ENCODE data around the gene ALG13.
"Not testable (repeated sequence)": the region's sequence is repeated elsewhere in the genome, so short reads cannot be mapped to it uniquely, and the experiment has no call there.

ALG13 gene

GRCh38 chrX:111680988-111681779, at the start of gene ALG13:
TSS of gene ALG13 (plus strand) at chrX:111681170. CDS start at chrX:111681219, 49 bp downstream.
- Mint-ChIP-seq H3K4me3 (peak within 1 kb of the TSS; percentile 90 to 91), H3K27ac (peak within 1 kb of the TSS; percentile 99), H3K9me3 (no peaks in the 10 kb centered on the region), H3K4me1 (peaks cover 20% of the 10 kb centered on the region), H3K27me3 (no peaks in the 10 kb centered on the region)
- DNase-seq: peak; percentile 78 to 89
- ATAC-seq: peak; percentile 96

- DNase-seq: no peak
- no peaks in the 10 kb centered on the region for H3K4me1 Mint-ChIP-seq
- no peaks in the 10 kb centered on the region for H3K9me3 Mint-ChIP-seq
- H3K27me3 Mint-ChIP-seq: no peaks in the 10 kb centered on the region
- no peak overlapping the region for H3K4me3 Mint-ChIP-seq
- no peak for ATAC-seq
- no peak overlapping the region for H3K27ac Mint-ChIP-seq
These were observed 45.9 kb upstream of the ALG13 start for GRCh38 chrX:111634823-111635729.

GRCh38 chrX:111641969-111642368, 39.0 kb upstream of the ALG13 start:
- no peak for DNase-seq
- no peaks in the 10 kb centered on the region for H3K9me3 Mint-ChIP-seq
- H3K27ac Mint-ChIP-seq: no peak overlapping the region
- no peaks in the 10 kb centered on the region for H3K27me3 Mint-ChIP-seq
- H3K4me3 Mint-ChIP-seq: no peak overlapping the region
- no peak for ATAC-seq
- no peaks in the 10 kb centered on the region for H3K4me1 Mint-ChIP-seq

- H3K4me3 Mint-ChIP-seq, ATAC-seq, H3K9me3 Mint-ChIP-seq, H3K27me3 Mint-ChIP-seq, H3K4me1 Mint-ChIP-seq, DNase-seq, H3K27ac Mint-ChIP-seq: not testable (repeated sequence)
These were observed 35.8 kb upstream of the ALG13 start for GRCh38 chrX:111645165-111645564.

- ATAC-seq: no peak
- Mint-ChIP-seq H3K4me3 (no peak overlapping the region), H3K4me1 (no peaks in the 10 kb centered on the region), H3K9me3 (peaks cover 0 to 8% of the 10 kb centered on the region in 2 donors), H3K27me3 (no peaks in the 10 kb centered on the region), H3K27ac (no peak overlapping the region)
- no peak for DNase-seq
These were observed 35.4 kb upstream of the ALG13 start for GRCh38 chrX:111645607-111646006.

- H3K27me3 Mint-ChIP-seq: no peaks in the 10 kb centered on the region
These were observed 34.5 kb upstream of the ALG13 start for GRCh38 chrX:111646515-111646914.

GRCh38 chrX:111648802-111649201, 32.2 kb upstream of the ALG13 start:
- no peak for ATAC-seq
- no peak overlapping the region for H3K4me3 Mint-ChIP-seq
- H3K27me3 Mint-ChIP-seq: no peaks in the 10 kb centered on the region
- no peak for DNase-seq
- H3K4me1 Mint-ChIP-seq: no peaks in the 10 kb centered on the region
- no peak overlapping the region for H3K27ac Mint-ChIP-seq
- H3K9me3 Mint-ChIP-seq: peaks cover 0 to 8% of the 10 kb centered on the region in 2 donors

More at GRCh38 chrX:111646515-111646914, 34.5 kb upstream of the ALG13 start:
- Mint-ChIP-seq H3K27ac (no peak overlapping the region), H3K9me3 (peaks cover 0 to 8% of the 10 kb centered on the region in 2 donors), H3K4me1 (no peaks in the 10 kb centered on the region), H3K4me3 (no peak overlapping the region)
- DNase-seq (no peak), ATAC-seq (no peak)

GRCh38 chrX:111649638-111650037, 31.3 kb upstream of the ALG13 start:
- ATAC-seq: no peak
- peaks cover 0 to 8% of the 10 kb centered on the region in 2 donors for H3K9me3 Mint-ChIP-seq
- no peaks in the 10 kb centered on the region for H3K27me3 Mint-ChIP-seq
- DNase-seq: no peak
- no peak overlapping the region for H3K4me3 Mint-ChIP-seq
- no peak overlapping the region for H3K27ac Mint-ChIP-seq
- H3K4me1 Mint-ChIP-seq: no peaks in the 10 kb centered on the region

GRCh38 chrX:111650845-111651244, 30.1 kb upstream of the ALG13 start:
- DNase-seq (no peak), ATAC-seq (no peak)
- H3K27ac Mint-ChIP-seq: no peak overlapping the region
- H3K9me3 Mint-ChIP-seq: peaks cover 0 to 8% of the 10 kb centered on the region in 2 donors
- no peaks in the 10 kb centered on the region for H3K4me1 Mint-ChIP-seq
- H3K4me3 Mint-ChIP-seq: no peak overlapping the region
- no peaks in the 10 kb centered on the region for H3K27me3 Mint-ChIP-seq

- no peaks in the 10 kb centered on the region for H3K4me1 Mint-ChIP-seq
- H3K9me3 Mint-ChIP-seq: peaks cover 0 to 8% of the 10 kb centered on the region in 2 donors
- no peaks in the 10 kb centered on the region for H3K27me3 Mint-ChIP-seq
- no peak overlapping the region for H3K27ac Mint-ChIP-seq
- no peak for ATAC-seq
- DNase-seq: no peak
- no peak overlapping the region for H3K4me3 Mint-ChIP-seq
These were observed 28.3 kb upstream of the ALG13 start for GRCh38 chrX:111652719-111653118.

- ATAC-seq (no peak), DNase-seq (no peak)
- Mint-ChIP-seq H3K27me3 (no peaks in the 10 kb centered on the region), H3K4me3 (no peak overlapping the region), H3K27ac (no peak overlapping the region), H3K4me1 (no peaks in the 10 kb centered on the region), H3K9me3 (no peaks in the 10 kb centered on the region)
These were observed 19.7 kb upstream of the ALG13 start for GRCh38 chrX:111661241-111661640.

GRCh38 chrX:111662292-111662691, 18.7 kb upstream of the ALG13 start:
- no peak for DNase-seq
- ATAC-seq: no peak
- H3K9me3 Mint-ChIP-seq: no peaks in the 10 kb centered on the region

GRCh38 chrX:111671668-111672067, 9.3 kb upstream of the ALG13 start:
- H3K27ac Mint-ChIP-seq: no peak overlapping the region
- H3K27me3 Mint-ChIP-seq: no peaks in the 10 kb centered on the region
- no peaks in the 10 kb centered on the region for H3K4me1 Mint-ChIP-seq
- no peaks in the 10 kb centered on the region for H3K9me3 Mint-ChIP-seq
- no peak overlapping the region for H3K4me3 Mint-ChIP-seq
- ATAC-seq (no peak), DNase-seq (no peak)

More at GRCh38 chrX:111662292-111662691, 18.7 kb upstream of the ALG13 start:
- H3K27me3 Mint-ChIP-seq: no peaks in the 10 kb centered on the region
- no peaks in the 10 kb centered on the region for H3K4me1 Mint-ChIP-seq
- H3K27ac Mint-ChIP-seq: no peak overlapping the region
- H3K4me3 Mint-ChIP-seq: no peak overlapping the region

GRCh38 chrX:111687305-111687704, 6.3 kb downstream of the ALG13 start:
- no peaks in the 10 kb centered on the region for H3K9me3 Mint-ChIP-seq
- ATAC-seq (no peak), DNase-seq (no peak)
- no peak overlapping the region for H3K4me3 Mint-ChIP-seq
- peaks cover 19% of the 10 kb centered on the region for H3K4me1 Mint-ChIP-seq
- no peak overlapping the region for H3K27ac Mint-ChIP-seq
- no peaks in the 10 kb centered on the region for H3K27me3 Mint-ChIP-seq

GRCh38 chrX:111695297-111695880, 14.4 kb downstream of the ALG13 start:
- H3K4me1 Mint-ChIP-seq: no peaks in the 10 kb centered on the region
- H3K27me3 Mint-ChIP-seq: no peaks in the 10 kb centered on the region
- no peak for ATAC-seq
- H3K4me3 Mint-ChIP-seq: no peak overlapping the region
- H3K9me3 Mint-ChIP-seq: no peaks in the 10 kb centered on the region
- no peak overlapping the region for H3K27ac Mint-ChIP-seq
- DNase-seq: no peak

Data from stimulated activated naive CD8-positive, alpha-beta T cell treated with anti-CD3 and anti-CD28 coated beads, Interleukin-15, amount 100 ng/mL, for 72 hours (primary cell).